ENCODE measurements around the gene OR2AG2. TPM values are rescaled to one million over a fixed set of nuclear protein-coding genes. Genes with fewer than 3 reads are reported as not detected.

Gene OR2AG2
- polyA plus RNA-seq, 1 donor from 2014 or later, result not detected

DNA sequence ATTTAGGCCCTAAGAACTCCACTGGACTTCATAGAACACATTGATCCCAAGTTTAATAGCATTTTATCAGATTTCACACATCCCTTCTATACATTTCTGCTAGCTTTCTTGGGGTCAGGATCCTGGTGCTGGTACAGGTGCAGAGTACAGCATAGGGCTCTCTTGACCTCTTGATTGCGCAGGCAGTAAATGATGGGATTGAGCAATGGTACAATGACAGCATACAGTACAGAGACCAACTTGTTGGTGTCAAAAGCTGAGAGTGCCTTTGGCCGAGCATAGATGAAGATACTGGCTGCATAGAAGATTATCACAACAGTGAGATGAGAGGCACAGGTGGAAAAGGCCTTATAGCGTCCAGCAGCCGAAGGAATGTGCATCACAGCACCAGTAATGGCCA is 22.9 kb upstream of the OR2AG2 start:
- H3K4me3 ChIP-seq (ENCODE audit: low read length), result no peak overlapping the region
- no peaks in the 10 kb centered on the region for H3K79me2 ChIP-seq (replicated peaks; ENCODE audit: insufficient read depth, low read length)
- H4K20me1 ChIP-seq (ENCODE audit: insufficient read depth), result no peaks in the 10 kb centered on the region
- H3K4me2 ChIP-seq (ENCODE audit: low read length), result no peak overlapping the region
- H3K36me3 ChIP-seq (ENCODE audit: insufficient read depth, low read length), result no peaks in the 10 kb centered on the region
- no peaks in the 10 kb centered on the region for H3K27me3 ChIP-seq (ENCODE audit: insufficient read depth, low read depth, low read length)
- no peak overlapping the region for H2AFZ ChIP-seq (ENCODE audit: low read depth, low read length)
- H3K9me3 ChIP-seq (ENCODE audit: low read length), result no peaks in the 10 kb centered on the region
- no peaks in the 10 kb centered on the region for H3K9me2 ChIP-seq (ENCODE audit: insufficient read depth, low read length)
- no peak overlapping the region for H3K9ac ChIP-seq (ENCODE audit: low read length)
- H3F3A ChIP-seq (ENCODE audit: insufficient read depth, low read length, poor library complexity, severe bottlenecking), result no peaks in the 10 kb centered on the region
- TF ChIP-seq POLR2AphosphoS5 (IDR thresholded peaks at IDR 0.05) (no peak), MXI1 (conservative IDR thresholded peaks at IDR 0.05; ENCODE audit: poor library complexity, severe bottlenecking) (no peak), RAD21 (conservative IDR thresholded peaks at IDR 0.05) (no peak), EZH2 (IDR thresholded peaks at IDR 0.05; ENCODE audit: borderline replicate concordance, insufficient read depth, low read length, poor library complexity, severe bottlenecking) (no peak), TAF1 (IDR thresholded peaks at IDR 0.05; ENCODE audit: low read depth) (no peak)
- TF ChIP-seq, protein P1, sequence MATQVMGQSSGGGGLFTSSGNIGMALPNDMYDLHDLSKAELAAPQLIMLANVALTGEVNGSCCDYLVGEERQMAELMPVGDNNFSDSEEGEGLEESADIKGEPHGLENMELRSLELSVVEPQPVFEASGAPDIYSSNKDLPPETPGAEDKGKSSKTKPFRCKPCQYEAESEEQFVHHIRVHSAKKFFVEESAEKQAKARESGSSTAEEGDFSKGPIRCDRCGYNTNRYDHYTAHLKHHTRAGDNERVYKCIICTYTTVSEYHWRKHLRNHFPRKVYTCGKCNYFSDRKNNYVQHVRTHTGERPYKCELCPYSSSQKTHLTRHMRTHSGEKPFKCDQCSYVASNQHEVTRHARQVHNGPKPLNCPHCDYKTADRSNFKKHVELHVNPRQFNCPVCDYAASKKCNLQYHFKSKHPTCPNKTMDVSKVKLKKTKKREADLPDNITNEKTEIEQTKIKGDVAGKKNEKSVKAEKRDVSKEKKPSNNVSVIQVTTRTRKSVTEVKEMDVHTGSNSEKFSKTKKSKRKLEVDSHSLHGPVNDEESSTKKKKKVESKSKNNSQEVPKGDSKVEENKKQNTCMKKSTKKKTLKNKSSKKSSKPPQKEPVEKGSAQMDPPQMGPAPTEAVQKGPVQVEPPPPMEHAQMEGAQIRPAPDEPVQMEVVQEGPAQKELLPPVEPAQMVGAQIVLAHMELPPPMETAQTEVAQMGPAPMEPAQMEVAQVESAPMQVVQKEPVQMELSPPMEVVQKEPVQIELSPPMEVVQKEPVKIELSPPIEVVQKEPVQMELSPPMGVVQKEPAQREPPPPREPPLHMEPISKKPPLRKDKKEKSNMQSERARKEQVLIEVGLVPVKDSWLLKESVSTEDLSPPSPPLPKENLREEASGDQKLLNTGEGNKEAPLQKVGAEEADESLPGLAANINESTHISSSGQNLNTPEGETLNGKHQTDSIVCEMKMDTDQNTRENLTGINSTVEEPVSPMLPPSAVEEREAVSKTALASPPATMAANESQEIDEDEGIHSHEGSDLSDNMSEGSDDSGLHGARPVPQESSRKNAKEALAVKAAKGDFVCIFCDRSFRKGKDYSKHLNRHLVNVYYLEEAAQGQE (IDR thresholded peaks at IDR 0.05; ENCODE audit: borderline replicate concordance), result no peak
- TF ChIP-seq, protein P2, sequence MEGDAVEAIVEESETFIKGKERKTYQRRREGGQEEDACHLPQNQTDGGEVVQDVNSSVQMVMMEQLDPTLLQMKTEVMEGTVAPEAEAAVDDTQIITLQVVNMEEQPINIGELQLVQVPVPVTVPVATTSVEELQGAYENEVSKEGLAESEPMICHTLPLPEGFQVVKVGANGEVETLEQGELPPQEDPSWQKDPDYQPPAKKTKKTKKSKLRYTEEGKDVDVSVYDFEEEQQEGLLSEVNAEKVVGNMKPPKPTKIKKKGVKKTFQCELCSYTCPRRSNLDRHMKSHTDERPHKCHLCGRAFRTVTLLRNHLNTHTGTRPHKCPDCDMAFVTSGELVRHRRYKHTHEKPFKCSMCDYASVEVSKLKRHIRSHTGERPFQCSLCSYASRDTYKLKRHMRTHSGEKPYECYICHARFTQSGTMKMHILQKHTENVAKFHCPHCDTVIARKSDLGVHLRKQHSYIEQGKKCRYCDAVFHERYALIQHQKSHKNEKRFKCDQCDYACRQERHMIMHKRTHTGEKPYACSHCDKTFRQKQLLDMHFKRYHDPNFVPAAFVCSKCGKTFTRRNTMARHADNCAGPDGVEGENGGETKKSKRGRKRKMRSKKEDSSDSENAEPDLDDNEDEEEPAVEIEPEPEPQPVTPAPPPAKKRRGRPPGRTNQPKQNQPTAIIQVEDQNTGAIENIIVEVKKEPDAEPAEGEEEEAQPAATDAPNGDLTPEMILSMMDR (IDR thresholded peaks at IDR 0.05; ENCODE audit: poor library complexity, severe bottlenecking), result no peak
- H3K27ac ChIP-seq (ENCODE audit: low read length), result no peak overlapping the region

DNA sequence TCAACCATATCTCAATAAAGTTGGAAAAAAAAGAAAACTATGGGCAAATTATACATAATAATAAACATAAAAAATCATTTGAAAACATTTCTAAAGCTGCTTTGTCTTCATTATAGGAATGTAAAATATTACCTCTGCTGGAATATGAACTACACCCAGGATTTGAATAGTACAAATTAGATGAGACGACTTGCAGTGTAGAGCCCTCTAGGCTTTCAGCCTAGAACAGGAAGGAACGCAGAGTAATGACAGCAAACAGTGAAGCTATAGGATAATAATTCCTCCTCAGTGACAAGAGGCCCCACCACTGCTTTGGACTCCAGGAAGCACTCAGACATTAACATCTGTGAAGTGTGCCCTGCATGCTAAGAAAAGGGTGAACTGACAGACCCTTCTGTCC is 18.8 kb upstream of the OR2AG2 start:
- no peaks in the 10 kb centered on the region for H3K9me3 ChIP-seq (ENCODE audit: low read length)
- H3K27ac ChIP-seq (ENCODE audit: low read length), result no peak overlapping the region
- H3K4me3 ChIP-seq (ENCODE audit: low read length), result no peak overlapping the region
- no peak overlapping the region for H2AFZ ChIP-seq (ENCODE audit: low read depth, low read length)
- H3K9me2 ChIP-seq (ENCODE audit: insufficient read depth, low read length), result no peaks in the 10 kb centered on the region
- H4K20me1 ChIP-seq (ENCODE audit: insufficient read depth), result no peaks in the 10 kb centered on the region
- H3K27me3 ChIP-seq (ENCODE audit: insufficient read depth, low read depth, low read length), result no peaks in the 10 kb centered on the region
- H3K9ac ChIP-seq (ENCODE audit: low read length), result no peak overlapping the region
- no peaks in the 10 kb centered on the region for H3K36me3 ChIP-seq (ENCODE audit: insufficient read depth, low read length)
- H3K79me2 ChIP-seq (replicated peaks; ENCODE audit: insufficient read depth, low read length), result no peaks in the 10 kb centered on the region
- no peak for TF ChIP-seq MXI1 (conservative IDR thresholded peaks at IDR 0.05; ENCODE audit: poor library complexity, severe bottlenecking)
- no peaks in the 10 kb centered on the region for H3F3A ChIP-seq (ENCODE audit: insufficient read depth, low read length, poor library complexity, severe bottlenecking)
- H3K4me2 ChIP-seq (ENCODE audit: low read length), result no peak overlapping the region

DNA sequence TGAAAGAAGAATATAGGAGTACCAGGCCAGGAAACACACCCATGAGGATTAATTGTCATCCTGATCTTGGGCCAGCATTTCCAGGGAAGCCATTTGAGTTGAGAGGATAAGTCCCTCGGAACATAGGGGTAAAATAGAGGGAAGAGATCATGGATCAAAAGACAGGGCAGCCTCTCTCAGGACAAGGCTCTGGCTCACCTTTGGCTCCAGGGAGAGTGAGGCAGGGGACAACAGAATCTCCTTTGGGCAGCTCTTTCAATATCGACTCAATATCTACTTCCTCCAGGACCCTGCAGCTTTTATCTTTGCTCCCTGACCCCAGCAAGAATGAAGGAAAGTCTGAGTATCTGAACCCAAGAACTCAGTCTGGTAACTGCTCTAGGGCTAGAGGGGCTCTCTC is 10.9 kb upstream of the OR2AG2 start, which contains the start of gene OR2AG1:
Gene OR2AG1, plus strand, starts transcription at position 301 of the 400 bp plus-strand sequence. CDS start 2,018 bp downstream, outside the sequence.
- Histone ChIP-seq H3K27me3 (ENCODE audit: insufficient read depth, low read depth, low read length) (no peaks in the 10 kb centered on the region), H3K4me2 (ENCODE audit: low read length) (no peak within 1 kb of the TSS), H3K9ac (ENCODE audit: low read length) (no peak within 1 kb of the TSS), H3K27ac (ENCODE audit: low read length) (no peak within 1 kb of the TSS), H3K79me2 (replicated peaks; ENCODE audit: insufficient read depth, low read length) (no peaks in the 10 kb centered on the region), H2AFZ (ENCODE audit: low read depth, low read length) (no peak within 1 kb of the TSS), H3K9me2 (ENCODE audit: insufficient read depth, low read length) (no peaks in the 10 kb centered on the region), H3K4me3 (ENCODE audit: low read length) (no peak within 1 kb of the TSS), H3K36me3 (ENCODE audit: insufficient read depth, low read length) (no peaks in the 10 kb centered on the region), H3F3A (ENCODE audit: insufficient read depth, low read length, poor library complexity, severe bottlenecking) (no peaks in the 10 kb centered on the region), H3K9me3 (ENCODE audit: low read length) (no peaks in the 10 kb centered on the region), H4K20me1 (ENCODE audit: insufficient read depth) (no peaks in the 10 kb centered on the region)
- TF ChIP-seq EP300 (conservative IDR thresholded peaks at IDR 0.05; ENCODE audit: poor library complexity, severe bottlenecking), result no peak
- no peak for TF ChIP-seq RAD21 (conservative IDR thresholded peaks at IDR 0.05)
- TF ChIP-seq TAF1 (IDR thresholded peaks at IDR 0.05; ENCODE audit: low read depth), result no peak
- TF ChIP-seq, protein P1 (IDR thresholded peaks at IDR 0.05; ENCODE audit: borderline replicate concordance), result no peak
- TF ChIP-seq SMC3 (conservative IDR thresholded peaks at IDR 0.05; ENCODE audit: poor library complexity), result no peak
- no peak for TF ChIP-seq MXI1 (conservative IDR thresholded peaks at IDR 0.05; ENCODE audit: poor library complexity, severe bottlenecking)
- TF ChIP-seq, protein P2 (IDR thresholded peaks at IDR 0.05; ENCODE audit: poor library complexity, severe bottlenecking), result no peak

Measured in neural cell (in vitro differentiated cells).